ENCODE results near the gene PKP4. TPM values are rescaled to one million over a fixed set of nuclear protein-coding genes. Genes with fewer than 3 reads are reported as not detected.
A peak's percentile ranks its signal among the peaks of the same experiment; 100 is the strongest.
"Not testable (repeated sequence)": the region's sequence is repeated elsewhere in the genome, so short reads cannot be mapped to it uniquely, and the experiment has no call there.

The PKP4 gene
- total RNA-seq, 1 donor from 2014 or later = 39.4 TPM

GRCh38 chr2:158473719-158474392 lies 17.1 kb downstream of the PKP4 start:
- TF ChIP-seq CTCF (IDR thresholded peaks at IDR 0.05) = peak; percentile 34
- peaks cover 5% of the 10 kb centered on the region for H3K9me3 Mint-ChIP-seq (ENCODE audit: low read depth)
- H3K4me1 Mint-ChIP-seq (ENCODE audit: low read depth) = peaks cover 24% of the 10 kb centered on the region
- H3K27me3 Mint-ChIP-seq (ENCODE audit: low read depth) = no peaks in the 10 kb centered on the region
- H3K27ac Mint-ChIP-seq (ENCODE audit: unreplicated experiment) = no peak overlapping the region
- H3K4me3 Mint-ChIP-seq (ENCODE audit: unreplicated experiment) = no peak overlapping the region
- no peak for DNase-seq (ENCODE audit: low spot score)
- H3K36me3 Mint-ChIP-seq (ENCODE audit: low read depth) = peaks cover 16% of the 10 kb centered on the region

GRCh38 chr2:158474526-158475011 lies 17.8 kb downstream of the PKP4 start:
- Mint-ChIP-seq H3K4me1 (ENCODE audit: low read depth) (peaks cover 25% of the 10 kb centered on the region), H3K36me3 (ENCODE audit: low read depth) (peaks cover 16% of the 10 kb centered on the region)
- not testable (repeated sequence) for H3K27me3 Mint-ChIP-seq (ENCODE audit: low read depth); DNase-seq (ENCODE audit: low spot score); H3K27ac Mint-ChIP-seq (ENCODE audit: unreplicated experiment); H3K9me3 Mint-ChIP-seq (ENCODE audit: low read depth); H3K4me3 Mint-ChIP-seq (ENCODE audit: unreplicated experiment)

- Mint-ChIP-seq H3K27ac (ENCODE audit: unreplicated experiment) (no peak overlapping the region), H3K27me3 (ENCODE audit: low read depth) (no peaks in the 10 kb centered on the region), H3K9me3 (ENCODE audit: low read depth) (peaks cover 5% of the 10 kb centered on the region), H3K4me1 (ENCODE audit: low read depth) (peaks cover 33% of the 10 kb centered on the region), H3K4me3 (ENCODE audit: unreplicated experiment) (no peak overlapping the region), H3K36me3 (ENCODE audit: low read depth) (peaks cover 5% of the 10 kb centered on the region)
- TF ChIP-seq CTCF (IDR thresholded peaks at IDR 0.05) = no peak
- DNase-seq (ENCODE audit: low spot score) = no peak
Observed at GRCh38 chr2:158477202-158477601, 20.4 kb downstream of the PKP4 start.

- no peak for TF ChIP-seq CTCF (IDR thresholded peaks at IDR 0.05)
- H3K27ac Mint-ChIP-seq (ENCODE audit: unreplicated experiment) = peak overlapping the region; percentile 29
- peaks cover 2% of the 10 kb centered on the region for H3K36me3 Mint-ChIP-seq (ENCODE audit: low read depth)
- H3K27me3 Mint-ChIP-seq (ENCODE audit: low read depth) = no peaks in the 10 kb centered on the region
- H3K4me1 Mint-ChIP-seq (ENCODE audit: low read depth) = peaks cover 43% of the 10 kb centered on the region
- DNase-seq (ENCODE audit: low spot score) = no peak
- no peak overlapping the region for H3K4me3 Mint-ChIP-seq (ENCODE audit: unreplicated experiment)
- no peaks in the 10 kb centered on the region for H3K9me3 Mint-ChIP-seq (ENCODE audit: low read depth)
Observed at GRCh38 chr2:158478237-158478636, 21.5 kb downstream of the PKP4 start.

GRCh38 chr2:158478816-158479215 lies 22.1 kb downstream of the PKP4 start:
- H3K4me3 Mint-ChIP-seq (ENCODE audit: unreplicated experiment) = no peak overlapping the region
- DNase-seq (ENCODE audit: low spot score) = no peak
- H3K9me3 Mint-ChIP-seq (ENCODE audit: low read depth) = no peaks in the 10 kb centered on the region
- no peaks in the 10 kb centered on the region for H3K27me3 Mint-ChIP-seq (ENCODE audit: low read depth)
- TF ChIP-seq CTCF (IDR thresholded peaks at IDR 0.05) = no peak
- peaks cover 45% of the 10 kb centered on the region for H3K4me1 Mint-ChIP-seq (ENCODE audit: low read depth)
- peaks cover 2% of the 10 kb centered on the region for H3K36me3 Mint-ChIP-seq (ENCODE audit: low read depth)
- H3K27ac Mint-ChIP-seq (ENCODE audit: unreplicated experiment) = no peak overlapping the region

- TF ChIP-seq CTCF (IDR thresholded peaks at IDR 0.05) = no peak
- Mint-ChIP-seq H3K9me3 (ENCODE audit: low read depth) (no peaks in the 10 kb centered on the region), H3K4me1 (ENCODE audit: low read depth) (peaks cover 41% of the 10 kb centered on the region), H3K27me3 (ENCODE audit: low read depth) (no peaks in the 10 kb centered on the region), H3K4me3 (ENCODE audit: unreplicated experiment) (no peak overlapping the region), H3K27ac (ENCODE audit: unreplicated experiment) (no peak overlapping the region), H3K36me3 (ENCODE audit: low read depth) (no peaks in the 10 kb centered on the region)
- no peak for DNase-seq (ENCODE audit: low spot score)
Observed at GRCh38 chr2:158481116-158481515, 24.4 kb downstream of the PKP4 start.
